DMS114 treated with DMSO at 0.1 percent for 48 hours (cell line): ENCODE results near the gene MRPS22.

ENCODE experiments used
- DNase-seq: peaks from one replicate; lab custom pipeline; 2025; ENCODE audit not compliant: unreplicated experiment; lab: John Stamatoyannopoulos, UW

MRPS22 gene

GRCh38 chr3:139311557-139311956, 32.3 kb upstream of the MRPS22 start:
- DNase-seq, result no peak

GRCh38 chr3:139312416-139312815, 31.4 kb upstream of the MRPS22 start:
- no peak for DNase-seq

- no peak for DNase-seq
Observed at GRCh38 chr3:139312959-139313358, 30.9 kb upstream of the MRPS22 start.

GRCh38 chr3:139313921-139314320, 29.9 kb upstream of the MRPS22 start:
- no peak for DNase-seq

- no peak for DNase-seq
Observed at GRCh38 chr3:139317215-139317614, 26.6 kb upstream of the MRPS22 start.

- DNase-seq, result no peak
Observed at GRCh38 chr3:139317660-139318430, 26.0 kb upstream of the MRPS22 start.

- no peak for DNase-seq
Observed at GRCh38 chr3:139318431-139318816, 25.4 kb upstream of the MRPS22 start.

GRCh38 chr3:139318826-139319225, 25.0 kb upstream of the MRPS22 start:
- DNase-seq, result no peak

GRCh38 chr3:139319428-139320402, 24.1 kb upstream of the MRPS22 start:
- DNase-seq, result no peak

- no peak for DNase-seq
Observed at GRCh38 chr3:139320551-139321309, 23.1 kb upstream of the MRPS22 start.

- DNase-seq, result no peak
Observed at GRCh38 chr3:139322346-139322745, 21.5 kb upstream of the MRPS22 start.

GRCh38 chr3:139323146-139323545, 20.7 kb upstream of the MRPS22 start:
- no peak for DNase-seq

- no peak for DNase-seq
Observed at GRCh38 chr3:139324456-139324855, 19.4 kb upstream of the MRPS22 start.

GRCh38 chr3:139325551-139325950, 18.3 kb upstream of the MRPS22 start:
- DNase-seq, result no peak

GRCh38 chr3:139326131-139326530, 17.7 kb upstream of the MRPS22 start:
- DNase-seq, result no peak

- no peak for DNase-seq
Observed at GRCh38 chr3:139326707-139327106, 17.1 kb upstream of the MRPS22 start.

- no peak for DNase-seq
Observed at GRCh38 chr3:139327231-139327630, 16.6 kb upstream of the MRPS22 start.

GRCh38 chr3:139327861-139328260, 16.0 kb upstream of the MRPS22 start:
- DNase-seq, result no peak

GRCh38 chr3:139328356-139328755, 15.5 kb upstream of the MRPS22 start:
- no peak for DNase-seq

- DNase-seq, result peak; percentile 45
Observed at GRCh38 chr3:139329364-139329850, 14.4 kb upstream of the MRPS22 start.

GRCh38 chr3:139332092-139332491, 11.7 kb upstream of the MRPS22 start:
- DNase-seq, result no peak
